ENCODE data around the gene PLAAT4. TPM values are rescaled to one million over a fixed set of nuclear protein-coding genes. Genes with fewer than 3 reads are reported as not detected.

Gene PLAAT4
- polyA plus RNA-seq, 2 of the 4 experiments (the other 2 are of a cell fraction): 0.74 to 1.6 TPM

DNA sequence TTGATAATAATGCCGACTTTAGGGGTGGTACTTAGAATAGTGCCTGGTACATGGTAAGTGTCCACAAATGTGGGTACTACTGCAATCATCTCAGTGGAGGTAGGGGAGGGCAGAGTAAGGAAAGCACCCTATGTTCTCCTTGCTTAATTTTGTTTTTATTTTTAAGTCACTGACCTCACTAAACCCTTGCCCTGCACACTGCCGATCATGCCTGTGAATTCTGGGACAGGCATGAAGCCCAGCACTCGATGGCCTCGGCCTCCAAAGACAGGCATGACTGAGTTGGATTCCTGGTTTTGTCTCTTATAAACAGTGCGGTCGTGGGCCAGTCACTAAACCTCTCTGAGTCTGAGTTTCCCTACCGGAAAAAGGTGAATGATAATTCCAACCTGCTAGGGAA lies 23.8 kb upstream of the PLAAT4 start:
- WGBS (ENCODE audit: missing lambda C conversion rate): 90% methylated on average over 7 of the region's 7 CpGs
- Histone ChIP-seq H3K9me3 (no peaks in the 10 kb centered on the region), H3K4me2 (no peak overlapping the region), H3K4me1 (peaks cover 9% of the 10 kb centered on the region), H3K27ac (no peak overlapping the region), H3K4me3 (no peak overlapping the region)
- FAIRE-seq (no peak), ATAC-seq (no peak), DNase-seq (ENCODE audit: low read depth in 1 of 2, low spot score in 1 of 2) (no peak)
- ChIA-PET CTCF (interaction anchor here (0.7 kb wide), 1 partner anchor 497 kb away, joined by 3 read pairs; the partner anchor contains the start of gene SLC22A8), POLR2A (no interaction called here)
- TF ChIP-seq, protein P1, sequence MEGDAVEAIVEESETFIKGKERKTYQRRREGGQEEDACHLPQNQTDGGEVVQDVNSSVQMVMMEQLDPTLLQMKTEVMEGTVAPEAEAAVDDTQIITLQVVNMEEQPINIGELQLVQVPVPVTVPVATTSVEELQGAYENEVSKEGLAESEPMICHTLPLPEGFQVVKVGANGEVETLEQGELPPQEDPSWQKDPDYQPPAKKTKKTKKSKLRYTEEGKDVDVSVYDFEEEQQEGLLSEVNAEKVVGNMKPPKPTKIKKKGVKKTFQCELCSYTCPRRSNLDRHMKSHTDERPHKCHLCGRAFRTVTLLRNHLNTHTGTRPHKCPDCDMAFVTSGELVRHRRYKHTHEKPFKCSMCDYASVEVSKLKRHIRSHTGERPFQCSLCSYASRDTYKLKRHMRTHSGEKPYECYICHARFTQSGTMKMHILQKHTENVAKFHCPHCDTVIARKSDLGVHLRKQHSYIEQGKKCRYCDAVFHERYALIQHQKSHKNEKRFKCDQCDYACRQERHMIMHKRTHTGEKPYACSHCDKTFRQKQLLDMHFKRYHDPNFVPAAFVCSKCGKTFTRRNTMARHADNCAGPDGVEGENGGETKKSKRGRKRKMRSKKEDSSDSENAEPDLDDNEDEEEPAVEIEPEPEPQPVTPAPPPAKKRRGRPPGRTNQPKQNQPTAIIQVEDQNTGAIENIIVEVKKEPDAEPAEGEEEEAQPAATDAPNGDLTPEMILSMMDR (IDR thresholded peaks at IDR 0.05): no peak
- TF ChIP-seq, protein P2, sequence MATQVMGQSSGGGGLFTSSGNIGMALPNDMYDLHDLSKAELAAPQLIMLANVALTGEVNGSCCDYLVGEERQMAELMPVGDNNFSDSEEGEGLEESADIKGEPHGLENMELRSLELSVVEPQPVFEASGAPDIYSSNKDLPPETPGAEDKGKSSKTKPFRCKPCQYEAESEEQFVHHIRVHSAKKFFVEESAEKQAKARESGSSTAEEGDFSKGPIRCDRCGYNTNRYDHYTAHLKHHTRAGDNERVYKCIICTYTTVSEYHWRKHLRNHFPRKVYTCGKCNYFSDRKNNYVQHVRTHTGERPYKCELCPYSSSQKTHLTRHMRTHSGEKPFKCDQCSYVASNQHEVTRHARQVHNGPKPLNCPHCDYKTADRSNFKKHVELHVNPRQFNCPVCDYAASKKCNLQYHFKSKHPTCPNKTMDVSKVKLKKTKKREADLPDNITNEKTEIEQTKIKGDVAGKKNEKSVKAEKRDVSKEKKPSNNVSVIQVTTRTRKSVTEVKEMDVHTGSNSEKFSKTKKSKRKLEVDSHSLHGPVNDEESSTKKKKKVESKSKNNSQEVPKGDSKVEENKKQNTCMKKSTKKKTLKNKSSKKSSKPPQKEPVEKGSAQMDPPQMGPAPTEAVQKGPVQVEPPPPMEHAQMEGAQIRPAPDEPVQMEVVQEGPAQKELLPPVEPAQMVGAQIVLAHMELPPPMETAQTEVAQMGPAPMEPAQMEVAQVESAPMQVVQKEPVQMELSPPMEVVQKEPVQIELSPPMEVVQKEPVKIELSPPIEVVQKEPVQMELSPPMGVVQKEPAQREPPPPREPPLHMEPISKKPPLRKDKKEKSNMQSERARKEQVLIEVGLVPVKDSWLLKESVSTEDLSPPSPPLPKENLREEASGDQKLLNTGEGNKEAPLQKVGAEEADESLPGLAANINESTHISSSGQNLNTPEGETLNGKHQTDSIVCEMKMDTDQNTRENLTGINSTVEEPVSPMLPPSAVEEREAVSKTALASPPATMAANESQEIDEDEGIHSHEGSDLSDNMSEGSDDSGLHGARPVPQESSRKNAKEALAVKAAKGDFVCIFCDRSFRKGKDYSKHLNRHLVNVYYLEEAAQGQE (IDR thresholded peaks at IDR 0.05): no peak
- no peak for TF ChIP-seq NPAS2 (CRISPR knock-in tag; IDR thresholded peaks at IDR 0.05; ENCODE audit: borderline replicate concordance)
- TF ChIP-seq CHD2 (IDR thresholded peaks at IDR 0.05; ENCODE audit: low read length, partially characterized antibody): no peak
- TF ChIP-seq, protein P3, sequence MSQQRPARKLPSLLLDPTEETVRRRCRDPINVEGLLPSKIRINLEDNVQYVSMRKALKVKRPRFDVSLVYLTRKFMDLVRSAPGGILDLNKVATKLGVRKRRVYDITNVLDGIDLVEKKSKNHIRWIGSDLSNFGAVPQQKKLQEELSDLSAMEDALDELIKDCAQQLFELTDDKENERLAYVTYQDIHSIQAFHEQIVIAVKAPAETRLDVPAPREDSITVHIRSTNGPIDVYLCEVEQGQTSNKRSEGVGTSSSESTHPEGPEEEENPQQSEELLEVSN (IDR thresholded peaks at IDR 0.05; ENCODE audit: borderline replicate concordance, low read depth): no peak

DNA sequence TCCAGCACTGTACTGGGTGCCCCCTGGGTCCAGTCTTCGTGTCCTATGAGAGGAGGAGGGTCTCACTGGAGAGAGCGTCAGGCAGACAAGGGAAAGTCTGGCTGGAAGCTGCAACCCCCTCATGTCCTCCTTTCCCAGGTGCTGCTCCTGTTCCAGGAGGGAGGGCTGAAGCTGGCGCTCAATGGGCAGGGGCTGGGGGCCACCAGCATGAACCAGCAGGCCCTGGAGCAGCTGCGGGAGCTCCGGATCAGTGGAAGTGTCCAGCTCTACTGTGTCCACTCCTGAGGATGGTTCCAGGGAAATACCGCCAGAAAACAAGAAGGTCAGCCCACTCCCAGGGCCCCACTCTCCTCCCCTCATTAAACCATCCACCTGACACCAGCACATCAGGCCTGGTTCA lies 20.5 kb upstream of the PLAAT4 start:
- Histone ChIP-seq H3K9me3 (no peaks in the 10 kb centered on the region), H3K4me1 (no peaks in the 10 kb centered on the region; the same call in 2 of the 3 replicates), H3K4me3 (no peak overlapping the region), H3K27ac (no peak overlapping the region), H3K4me2 (no peak overlapping the region)
- 93% methylated on average over 6 of the region's 6 CpGs for WGBS (ENCODE audit: missing lambda C conversion rate)
- ChIA-PET POLR2A (no interaction called here), CTCF (interaction anchor here (1.6 kb wide), 1 partner anchor 9 kb away, joined by 4 read pairs; no protein-coding TSS in a partner anchor)
- no peak for ATAC-seq
- no peak for FAIRE-seq
- TF ChIP-seq EHF (CRISPR knock-in tag; IDR thresholded peaks at IDR 0.05): no peak
- TF ChIP-seq, protein P4, sequence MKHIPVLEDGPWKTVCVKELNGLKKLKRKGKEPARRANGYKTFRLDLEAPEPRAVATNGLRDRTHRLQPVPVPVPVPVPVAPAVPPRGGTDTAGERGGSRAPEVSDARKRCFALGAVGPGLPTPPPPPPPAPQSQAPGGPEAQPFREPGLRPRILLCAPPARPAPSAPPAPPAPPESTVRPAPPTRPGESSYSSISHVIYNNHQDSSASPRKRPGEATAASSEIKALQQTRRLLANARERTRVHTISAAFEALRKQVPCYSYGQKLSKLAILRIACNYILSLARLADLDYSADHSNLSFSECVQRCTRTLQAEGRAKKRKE (CRISPR knock-in tag; IDR thresholded peaks at IDR 0.05; ENCODE audit: low read depth): no peak
- no peak for TF ChIP-seq RCOR1 (IDR thresholded peaks at IDR 0.05; ENCODE audit: low read depth, low read length)
- DNase-seq (ENCODE audit: low read depth in 1 of 2, low spot score in 1 of 2): no peak

DNA sequence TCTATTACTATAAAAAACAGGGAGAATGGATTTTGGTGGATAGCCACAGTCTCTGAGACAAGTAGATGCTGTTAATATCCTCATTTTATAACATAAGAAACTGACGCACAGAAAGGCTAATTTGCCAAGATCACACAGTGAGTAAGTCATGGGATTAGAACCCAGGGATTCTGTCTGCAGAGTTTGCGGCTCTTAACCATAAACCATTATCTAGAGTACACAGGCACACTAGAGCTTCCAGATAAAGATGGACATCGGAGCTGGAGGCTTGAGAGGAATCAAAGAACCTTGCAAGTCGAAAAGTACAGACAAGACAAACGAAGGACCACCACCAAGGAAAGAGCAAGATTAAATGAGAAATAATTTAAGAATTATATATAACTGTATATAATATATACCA lies 19.5 kb upstream of the PLAAT4 start:
- Histone ChIP-seq H3K4me2 (no peak overlapping the region), H3K9me3 (no peaks in the 10 kb centered on the region), H3K27ac (no peak overlapping the region), H3K4me1 (no peaks in the 10 kb centered on the region), H3K4me3 (no peak overlapping the region)
- CTCF ChIA-PET: no interaction called here
- POLR2A ChIA-PET: no interaction called here
- ATAC-seq: no peak
- no peak for TF ChIP-seq ZSCAN20 (CRISPR knock-in tag; IDR thresholded peaks at IDR 0.05)
- TF ChIP-seq HEYL (CRISPR knock-in tag; IDR thresholded peaks at IDR 0.05): no peak
- no peak for TF ChIP-seq TP53 (CRISPR knock-in tag; IDR thresholded peaks at IDR 0.05)
- TF ChIP-seq TFCP2L1 (CRISPR knock-in tag; IDR thresholded peaks at IDR 0.05): no peak
- TF ChIP-seq HOXB5 (CRISPR knock-in tag; IDR thresholded peaks at IDR 0.05): no peak
- TF ChIP-seq FOSB (CRISPR knock-in tag; IDR thresholded peaks at IDR 0.05): no peak
- TF ChIP-seq, protein P5, sequence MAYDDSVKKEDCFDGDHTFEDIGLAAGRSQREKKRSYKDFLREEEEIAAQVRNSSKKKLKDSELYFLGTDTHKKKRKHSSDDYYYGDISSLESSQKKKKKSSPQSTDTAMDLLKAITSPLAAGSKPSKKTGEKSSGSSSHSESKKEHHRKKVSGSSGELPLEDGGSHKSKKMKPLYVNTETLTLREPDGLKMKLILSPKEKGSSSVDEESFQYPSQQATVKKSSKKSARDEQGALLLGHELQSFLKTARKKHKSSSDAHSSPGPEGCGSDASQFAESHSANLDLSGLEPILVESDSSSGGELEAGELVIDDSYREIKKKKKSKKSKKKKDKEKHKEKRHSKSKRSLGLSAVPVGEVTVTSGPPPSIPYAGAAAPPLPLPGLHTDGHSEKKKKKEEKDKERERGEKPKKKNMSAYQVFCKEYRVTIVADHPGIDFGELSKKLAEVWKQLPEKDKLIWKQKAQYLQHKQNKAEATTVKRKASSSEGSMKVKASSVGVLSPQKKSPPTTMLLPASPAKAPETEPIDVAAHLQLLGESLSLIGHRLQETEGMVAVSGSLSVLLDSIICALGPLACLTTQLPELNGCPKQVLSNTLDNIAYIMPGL (CRISPR knock-in tag; IDR thresholded peaks at IDR 0.05; ENCODE audit: borderline replicate concordance): no peak
- TF ChIP-seq, protein P4 (CRISPR knock-in tag; IDR thresholded peaks at IDR 0.05; ENCODE audit: low read depth): no peak
- TF ChIP-seq, protein P6, sequence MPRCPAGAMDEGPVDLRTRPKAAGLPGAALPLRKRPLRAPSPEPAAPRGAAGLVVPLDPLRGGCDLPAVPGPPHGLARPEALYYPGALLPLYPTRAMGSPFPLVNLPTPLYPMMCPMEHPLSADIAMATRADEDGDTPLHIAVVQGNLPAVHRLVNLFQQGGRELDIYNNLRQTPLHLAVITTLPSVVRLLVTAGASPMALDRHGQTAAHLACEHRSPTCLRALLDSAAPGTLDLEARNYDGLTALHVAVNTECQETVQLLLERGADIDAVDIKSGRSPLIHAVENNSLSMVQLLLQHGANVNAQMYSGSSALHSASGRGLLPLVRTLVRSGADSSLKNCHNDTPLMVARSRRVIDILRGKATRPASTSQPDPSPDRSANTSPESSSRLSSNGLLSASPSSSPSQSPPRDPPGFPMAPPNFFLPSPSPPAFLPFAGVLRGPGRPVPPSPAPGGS (IDR thresholded peaks at IDR 0.05): no peak
- TF ChIP-seq EHMT2 (IDR thresholded peaks at IDR 0.05; ENCODE audit: low read depth): no peak
- TF ChIP-seq GATA3 (IDR thresholded peaks at IDR 0.05; ENCODE audit: borderline replicate concordance): no peak
- no peak for TF ChIP-seq KDM1A (IDR thresholded peaks at IDR 0.05; ENCODE audit: low read depth)
- TF ChIP-seq MAFK (IDR thresholded peaks at IDR 0.05; ENCODE audit: partially characterized antibody): no peak
- no peak for FAIRE-seq
- no peak for DNase-seq (ENCODE audit: low read depth in 1 of 2, low spot score in 1 of 2)
- 91% methylated on average over 5 of the region's 5 CpGs for WGBS (ENCODE audit: missing lambda C conversion rate)
